GM10266 (cell line): ENCODE results near the gene LMX1B.

Source experiments
- DNase-seq: peaks from one replicate; pipeline ENCODE4 v3.0.0; 2012; ENCODE audit errors: extremely low spot score
- TF ChIP-seq, protein P1 (sequence below): IDR thresholded peaks from 2 replicates; pipeline ENCODE4 v1.5.1; 2012; ENCODE audit warnings: mild to moderate bottlenecking, low read depth; ENCODE audit not compliant: control insufficient read depth, insufficient read depth; ENCODE audit errors: missing control alignments

The LMX1B gene

DNA sequence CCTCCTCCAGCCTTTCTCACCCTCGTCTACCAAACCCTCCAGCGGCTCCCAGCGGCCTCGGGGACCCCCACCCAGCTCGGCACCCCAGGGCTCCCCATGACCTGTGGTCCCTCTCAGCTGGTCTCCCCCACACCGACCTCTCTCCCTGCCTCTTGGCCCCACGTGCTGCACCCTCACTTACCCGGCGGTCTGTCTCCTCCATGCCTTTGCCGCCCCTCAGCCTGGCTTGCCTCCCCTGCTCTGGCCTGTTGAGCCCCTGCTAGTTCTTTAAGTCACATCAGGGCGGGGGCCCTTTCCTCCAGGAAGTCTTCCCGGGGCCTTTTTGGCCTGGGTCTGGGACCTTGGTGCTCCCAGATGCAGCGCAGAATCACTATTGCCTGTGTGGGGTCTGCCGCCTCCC, 81.5 kb downstream of the LMX1B start:
- TF ChIP-seq, protein P1, sequence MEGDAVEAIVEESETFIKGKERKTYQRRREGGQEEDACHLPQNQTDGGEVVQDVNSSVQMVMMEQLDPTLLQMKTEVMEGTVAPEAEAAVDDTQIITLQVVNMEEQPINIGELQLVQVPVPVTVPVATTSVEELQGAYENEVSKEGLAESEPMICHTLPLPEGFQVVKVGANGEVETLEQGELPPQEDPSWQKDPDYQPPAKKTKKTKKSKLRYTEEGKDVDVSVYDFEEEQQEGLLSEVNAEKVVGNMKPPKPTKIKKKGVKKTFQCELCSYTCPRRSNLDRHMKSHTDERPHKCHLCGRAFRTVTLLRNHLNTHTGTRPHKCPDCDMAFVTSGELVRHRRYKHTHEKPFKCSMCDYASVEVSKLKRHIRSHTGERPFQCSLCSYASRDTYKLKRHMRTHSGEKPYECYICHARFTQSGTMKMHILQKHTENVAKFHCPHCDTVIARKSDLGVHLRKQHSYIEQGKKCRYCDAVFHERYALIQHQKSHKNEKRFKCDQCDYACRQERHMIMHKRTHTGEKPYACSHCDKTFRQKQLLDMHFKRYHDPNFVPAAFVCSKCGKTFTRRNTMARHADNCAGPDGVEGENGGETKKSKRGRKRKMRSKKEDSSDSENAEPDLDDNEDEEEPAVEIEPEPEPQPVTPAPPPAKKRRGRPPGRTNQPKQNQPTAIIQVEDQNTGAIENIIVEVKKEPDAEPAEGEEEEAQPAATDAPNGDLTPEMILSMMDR: no peak
- no peak for DNase-seq

DNA sequence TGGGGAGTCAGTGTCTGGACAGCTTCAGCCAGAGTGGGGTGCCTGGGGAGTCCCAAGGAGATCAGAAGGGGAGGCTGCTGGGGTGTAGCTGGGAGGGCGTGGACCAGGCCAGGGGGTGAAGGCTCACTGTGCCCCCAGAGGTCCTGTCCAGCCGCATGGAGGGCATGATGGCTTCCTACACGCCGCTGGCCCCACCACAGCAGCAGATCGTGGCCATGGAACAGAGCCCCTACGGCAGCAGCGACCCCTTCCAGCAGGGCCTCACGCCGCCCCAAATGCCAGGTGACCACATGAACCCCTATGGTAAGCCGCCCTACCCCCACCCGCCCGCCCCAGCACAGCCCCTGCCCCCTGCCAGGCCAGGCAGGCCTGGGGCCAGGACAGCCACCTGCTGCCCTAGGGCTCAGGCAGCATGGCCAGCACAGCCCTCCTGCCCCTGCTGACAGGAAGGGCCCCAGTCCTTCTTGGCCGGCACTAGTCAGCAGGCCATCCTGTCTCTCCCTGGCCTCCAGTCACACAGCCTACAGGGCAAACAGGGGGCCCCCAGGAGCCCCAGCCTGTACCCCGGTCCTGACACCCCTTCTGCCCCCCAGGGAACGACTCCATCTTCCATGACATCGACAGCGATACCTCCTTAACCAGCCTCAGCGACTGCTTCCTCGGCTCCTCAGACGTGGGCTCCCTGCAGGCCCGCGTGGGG, 82.1 kb downstream of the LMX1B start:
- DNase-seq: no peak
- TF ChIP-seq, protein P1: no peak

DNA sequence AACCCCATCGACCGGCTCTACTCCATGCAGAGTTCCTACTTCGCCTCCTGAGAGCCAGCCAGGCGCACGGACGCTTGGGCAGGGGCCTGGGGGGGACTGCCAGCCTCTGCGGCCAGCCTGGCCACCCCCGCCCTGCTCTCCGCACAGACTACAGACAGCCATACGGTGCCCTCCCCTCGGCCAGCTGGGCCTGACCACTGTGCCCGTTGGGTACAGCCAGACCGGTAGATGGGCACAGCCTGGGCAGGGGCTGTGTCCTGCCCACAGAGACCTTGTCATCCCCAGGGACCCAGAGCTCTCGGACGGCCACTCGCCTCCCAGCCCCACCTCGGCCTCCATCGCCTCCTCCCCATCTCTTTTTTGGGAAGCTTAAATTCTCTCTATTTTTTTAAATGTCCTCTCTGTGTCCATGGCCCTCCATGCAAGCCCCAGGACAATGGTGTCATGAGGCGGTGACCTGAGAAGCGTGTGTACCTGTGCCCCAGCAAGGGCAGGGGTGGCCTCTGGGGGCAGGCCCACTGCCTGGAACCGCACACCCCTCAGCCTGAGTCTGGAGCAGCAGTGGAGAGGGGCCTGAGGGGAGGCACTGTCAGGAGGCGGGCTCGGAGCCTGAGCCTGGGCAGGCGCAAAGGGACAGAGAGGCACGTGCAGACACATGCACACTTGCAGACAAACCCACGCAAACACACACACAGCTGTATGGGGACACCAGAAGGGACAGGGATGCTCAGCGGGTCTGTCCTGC, 82.8 kb downstream of the LMX1B start:
- TF ChIP-seq, protein P1: no peak
- no peak for DNase-seq

DNA sequence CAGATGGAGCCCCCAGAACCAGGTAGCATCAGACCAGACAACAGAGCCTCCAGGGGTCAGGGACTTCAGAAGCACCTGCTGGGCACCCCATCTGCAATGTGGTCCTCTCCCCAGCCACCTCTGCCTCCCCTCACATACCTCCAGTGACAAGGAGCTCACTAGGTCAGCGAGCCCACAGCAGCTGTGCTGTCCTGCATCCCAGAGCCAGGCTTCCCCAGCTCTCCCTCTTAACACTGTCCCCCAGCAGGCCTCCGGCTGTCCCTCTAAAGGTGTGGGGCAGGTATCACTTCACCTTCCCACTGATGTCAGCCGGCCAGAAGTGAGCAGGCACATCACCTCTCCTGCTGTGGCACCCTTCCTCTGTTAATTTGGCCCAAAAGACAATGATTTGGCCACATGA, 83.6 kb downstream of the LMX1B start:
- DNase-seq: no peak
- TF ChIP-seq, protein P1: no peak

DNA sequence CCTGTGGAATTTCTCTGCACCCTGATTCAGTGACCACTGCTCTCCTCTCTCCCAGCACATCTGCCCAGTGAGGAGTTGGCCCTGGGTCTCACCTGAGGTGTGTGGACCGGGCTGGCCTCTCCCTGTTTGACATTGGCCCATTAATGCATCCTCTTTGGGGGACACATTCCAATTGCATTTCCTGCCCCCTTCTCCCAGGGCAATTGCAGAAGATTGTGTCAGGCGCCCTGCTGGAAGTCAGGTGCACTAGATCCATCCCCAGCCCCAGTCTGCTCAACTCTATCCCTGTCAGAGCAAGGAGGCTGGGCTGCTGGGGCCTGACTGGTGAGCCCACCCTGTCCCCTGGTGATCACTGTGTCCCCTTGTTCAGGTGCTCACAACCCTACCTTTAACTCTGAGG, 84.5 kb downstream of the LMX1B start:
- TF ChIP-seq, protein P1: no peak
- no peak for DNase-seq

DNA sequence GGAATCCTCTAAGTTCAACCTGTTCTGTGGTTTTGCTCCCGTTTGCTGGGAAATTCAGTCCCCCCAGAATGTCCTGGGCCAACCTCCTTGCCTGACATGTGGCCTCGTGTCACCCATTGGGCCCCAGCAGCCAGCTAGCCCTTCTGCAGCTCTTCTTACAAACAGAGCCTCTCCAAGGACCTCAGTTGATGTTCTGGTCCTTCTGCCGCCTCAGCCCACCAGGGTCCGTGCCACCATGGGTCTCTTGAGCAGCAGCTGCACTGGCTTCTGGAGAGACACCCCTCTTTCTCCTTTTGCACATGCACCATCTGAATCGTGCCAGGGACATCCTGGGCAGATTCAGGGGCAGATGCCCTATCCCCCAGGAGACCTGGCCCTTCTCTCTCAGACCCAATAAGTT, 85.0 kb downstream of the LMX1B start:
- TF ChIP-seq, protein P1: no peak
- no peak for DNase-seq

DNA sequence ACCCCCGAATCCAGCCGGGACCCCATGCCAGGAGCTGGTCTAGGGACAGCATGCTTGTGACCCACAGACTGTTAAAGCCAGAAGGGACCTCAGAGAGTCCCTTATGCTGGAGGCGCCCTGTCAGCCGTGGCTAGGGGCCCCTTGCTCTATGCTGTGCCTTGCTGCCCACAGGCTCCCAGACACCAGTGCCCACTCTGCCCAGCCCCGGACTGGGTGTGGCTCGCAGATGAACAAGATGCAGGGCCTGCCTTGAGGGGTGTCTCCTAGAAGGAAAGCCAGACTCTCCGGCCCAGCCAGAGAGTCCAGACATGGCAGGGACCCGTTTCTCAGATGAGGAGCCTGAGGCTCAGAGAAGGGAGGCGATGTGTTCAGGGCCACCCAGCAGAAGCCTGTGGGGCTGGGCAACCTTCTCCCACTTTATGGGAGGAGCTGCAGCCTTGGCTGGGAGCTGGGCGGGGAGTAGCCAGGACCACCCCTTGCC, 85.7 kb downstream of the LMX1B start:
- no peak for DNase-seq
- TF ChIP-seq, protein P1: no peak
